ENCODE results near the gene SLC13A4. TPM values are rescaled to one million over a fixed set of nuclear protein-coding genes. Genes with fewer than 3 reads are reported as not detected.
A peak's percentile ranks its signal among the peaks of the same experiment; 100 is the strongest.

The SLC13A4 gene
- total and polyA plus RNA-seq, 2 of the 13 experiments (the other 11 are each of a cell fraction or from before 2014, with no cell fraction given) = 0.04 TPM; not detected in 1

DNA sequence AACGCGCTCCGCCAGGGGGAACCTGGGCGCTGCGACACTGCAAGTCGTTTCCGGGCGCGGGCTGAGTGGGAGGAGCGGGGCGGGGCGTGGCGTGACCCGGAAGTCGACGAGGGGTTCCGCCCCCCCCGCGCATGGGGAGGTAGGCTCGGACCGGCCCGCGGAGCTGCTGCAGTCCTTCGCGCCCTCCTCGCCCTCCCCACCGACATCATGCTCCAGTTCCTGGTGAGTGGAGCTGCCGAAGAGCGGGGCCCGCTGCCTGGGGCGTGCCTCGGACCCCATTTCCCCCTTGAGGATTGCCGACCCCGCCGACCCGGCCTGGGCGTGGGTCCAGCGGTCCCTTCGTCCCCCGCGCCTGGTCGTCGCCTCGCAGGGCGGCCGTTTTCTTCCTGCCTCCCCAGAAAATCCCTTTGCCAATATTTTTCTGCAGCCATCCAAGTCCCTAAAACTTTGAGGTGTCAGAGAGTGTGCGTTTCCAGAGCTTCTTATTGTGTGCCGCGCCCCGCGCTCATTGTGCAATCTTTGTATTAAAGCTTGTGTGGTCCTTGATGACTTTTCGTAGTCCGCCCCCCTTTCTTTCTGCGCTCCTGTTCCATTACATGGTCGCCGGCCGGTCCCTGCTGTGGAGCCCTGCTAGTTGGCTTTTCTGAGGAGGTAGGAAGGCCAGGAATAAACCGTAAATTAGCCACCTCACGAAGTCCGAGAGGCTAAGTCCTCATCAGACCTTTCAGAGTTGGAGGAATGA lies 65.4 kb downstream of the SLC13A4 start, which contains the start of gene STMP1 (continued):
- TF ChIP-seq, protein P1, sequence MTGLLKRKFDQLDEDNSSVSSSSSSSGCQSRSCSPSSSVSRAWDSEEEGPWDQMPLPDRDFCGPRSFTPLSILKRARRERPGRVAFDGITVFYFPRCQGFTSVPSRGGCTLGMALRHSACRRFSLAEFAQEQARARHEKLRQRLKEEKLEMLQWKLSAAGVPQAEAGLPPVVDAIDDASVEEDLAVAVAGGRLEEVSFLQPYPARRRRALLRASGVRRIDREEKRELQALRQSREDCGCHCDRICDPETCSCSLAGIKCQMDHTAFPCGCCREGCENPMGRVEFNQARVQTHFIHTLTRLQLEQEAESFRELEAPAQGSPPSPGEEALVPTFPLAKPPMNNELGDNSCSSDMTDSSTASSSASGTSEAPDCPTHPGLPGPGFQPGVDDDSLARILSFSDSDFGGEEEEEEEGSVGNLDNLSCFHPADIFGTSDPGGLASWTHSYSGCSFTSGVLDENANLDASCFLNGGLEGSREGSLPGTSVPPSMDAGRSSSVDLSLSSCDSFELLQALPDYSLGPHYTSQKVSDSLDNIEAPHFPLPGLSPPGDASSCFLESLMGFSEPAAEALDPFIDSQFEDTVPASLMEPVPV (CRISPR knock-in tag; IDR thresholded peaks at IDR 0.05) = peak; percentile 72; the same call in 1 of the 2 replicates
- TF ChIP-seq TOE1 (CRISPR knock-in tag; IDR thresholded peaks at IDR 0.05) (no peak; the same call in 1 of the 2 replicates), MED13 (CRISPR knock-in tag; IDR thresholded peaks at IDR 0.05) (peak; percentile 86; the same call in 1 of the 2 replicates), FOXM1 (CRISPR knock-in tag; IDR thresholded peaks at IDR 0.05) (no peak), ELF3 (CRISPR knock-in tag; IDR thresholded peaks at IDR 0.05) (peak; percentile 85), ZFP90 (CRISPR knock-in tag; IDR thresholded peaks at IDR 0.05; ENCODE audit: borderline replicate concordance) (peak; percentile 95; the same call in 1 of the 2 replicates), RFX5 (IDR thresholded peaks at IDR 0.05; ENCODE audit: low read depth, low read length) (no peak), PHF8 (CRISPR knock-in tag; IDR thresholded peaks at IDR 0.05) (peak; percentile 98), ZNF773 (CRISPR knock-in tag; IDR thresholded peaks at IDR 0.05; ENCODE audit: borderline replicate concordance) (peak; percentile 86; the same call in 1 of the 2 replicates), ARNTL (CRISPR knock-in tag; IDR thresholded peaks at IDR 0.05) (peak; percentile 19; the same call in 1 of the 2 replicates)
- TF ChIP-seq, protein P2, sequence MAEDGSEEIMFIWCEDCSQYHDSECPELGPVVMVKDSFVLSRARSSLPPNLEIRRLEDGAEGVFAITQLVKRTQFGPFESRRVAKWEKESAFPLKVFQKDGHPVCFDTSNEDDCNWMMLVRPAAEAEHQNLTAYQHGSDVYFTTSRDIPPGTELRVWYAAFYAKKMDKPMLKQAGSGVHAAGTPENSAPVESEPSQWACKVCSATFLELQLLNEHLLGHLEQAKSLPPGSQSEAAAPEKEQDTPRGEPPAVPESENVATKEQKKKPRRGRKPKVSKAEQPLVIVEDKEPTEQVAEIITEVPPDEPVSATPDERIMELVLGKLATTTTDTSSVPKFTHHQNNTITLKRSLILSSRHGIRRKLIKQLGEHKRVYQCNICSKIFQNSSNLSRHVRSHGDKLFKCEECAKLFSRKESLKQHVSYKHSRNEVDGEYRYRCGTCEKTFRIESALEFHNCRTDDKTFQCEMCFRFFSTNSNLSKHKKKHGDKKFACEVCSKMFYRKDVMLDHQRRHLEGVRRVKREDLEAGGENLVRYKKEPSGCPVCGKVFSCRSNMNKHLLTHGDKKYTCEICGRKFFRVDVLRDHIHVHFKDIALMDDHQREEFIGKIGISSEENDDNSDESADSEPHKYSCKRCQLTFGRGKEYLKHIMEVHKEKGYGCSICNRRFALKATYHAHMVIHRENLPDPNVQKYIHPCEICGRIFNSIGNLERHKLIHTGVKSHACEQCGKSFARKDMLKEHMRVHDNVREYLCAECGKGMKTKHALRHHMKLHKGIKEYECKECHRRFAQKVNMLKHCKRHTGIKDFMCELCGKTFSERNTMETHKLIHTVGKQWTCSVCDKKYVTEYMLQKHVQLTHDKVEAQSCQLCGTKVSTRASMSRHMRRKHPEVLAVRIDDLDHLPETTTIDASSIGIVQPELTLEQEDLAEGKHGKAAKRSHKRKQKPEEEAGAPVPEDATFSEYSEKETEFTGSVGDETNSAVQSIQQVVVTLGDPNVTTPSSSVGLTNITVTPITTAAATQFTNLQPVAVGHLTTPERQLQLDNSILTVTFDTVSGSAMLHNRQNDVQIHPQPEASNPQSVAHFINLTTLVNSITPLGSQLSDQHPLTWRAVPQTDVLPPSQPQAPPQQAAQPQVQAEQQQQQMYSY (CRISPR knock-in tag; IDR thresholded peaks at IDR 0.05) = no peak
- TF ChIP-seq, protein P3, sequence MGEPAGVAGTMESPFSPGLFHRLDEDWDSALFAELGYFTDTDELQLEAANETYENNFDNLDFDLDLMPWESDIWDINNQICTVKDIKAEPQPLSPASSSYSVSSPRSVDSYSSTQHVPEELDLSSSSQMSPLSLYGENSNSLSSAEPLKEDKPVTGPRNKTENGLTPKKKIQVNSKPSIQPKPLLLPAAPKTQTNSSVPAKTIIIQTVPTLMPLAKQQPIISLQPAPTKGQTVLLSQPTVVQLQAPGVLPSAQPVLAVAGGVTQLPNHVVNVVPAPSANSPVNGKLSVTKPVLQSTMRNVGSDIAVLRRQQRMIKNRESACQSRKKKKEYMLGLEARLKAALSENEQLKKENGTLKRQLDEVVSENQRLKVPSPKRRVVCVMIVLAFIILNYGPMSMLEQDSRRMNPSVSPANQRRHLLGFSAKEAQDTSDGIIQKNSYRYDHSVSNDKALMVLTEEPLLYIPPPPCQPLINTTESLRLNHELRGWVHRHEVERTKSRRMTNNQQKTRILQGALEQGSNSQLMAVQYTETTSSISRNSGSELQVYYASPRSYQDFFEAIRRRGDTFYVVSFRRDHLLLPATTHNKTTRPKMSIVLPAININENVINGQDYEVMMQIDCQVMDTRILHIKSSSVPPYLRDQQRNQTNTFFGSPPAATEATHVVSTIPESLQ (CRISPR knock-in tag; conservative IDR thresholded peaks at IDR 0.05) = no peak
- TF ChIP-seq, protein P4, sequence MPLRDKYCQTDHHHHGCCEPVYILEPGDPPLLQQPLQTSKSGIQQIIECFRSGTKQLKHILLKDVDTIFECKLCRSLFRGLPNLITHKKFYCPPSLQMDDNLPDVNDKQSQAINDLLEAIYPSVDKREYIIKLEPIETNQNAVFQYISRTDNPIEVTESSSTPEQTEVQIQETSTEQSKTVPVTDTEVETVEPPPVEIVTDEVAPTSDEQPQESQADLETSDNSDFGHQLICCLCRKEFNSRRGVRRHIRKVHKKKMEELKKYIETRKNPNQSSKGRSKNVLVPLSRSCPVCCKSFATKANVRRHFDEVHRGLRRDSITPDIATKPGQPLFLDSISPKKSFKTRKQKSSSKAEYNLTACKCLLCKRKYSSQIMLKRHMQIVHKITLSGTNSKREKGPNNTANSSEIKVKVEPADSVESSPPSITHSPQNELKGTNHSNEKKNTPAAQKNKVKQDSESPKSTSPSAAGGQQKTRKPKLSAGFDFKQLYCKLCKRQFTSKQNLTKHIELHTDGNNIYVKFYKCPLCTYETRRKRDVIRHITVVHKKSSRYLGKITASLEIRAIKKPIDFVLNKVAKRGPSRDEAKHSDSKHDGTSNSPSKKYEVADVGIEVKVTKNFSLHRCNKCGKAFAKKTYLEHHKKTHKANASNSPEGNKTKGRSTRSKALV (CRISPR knock-in tag; IDR thresholded peaks at IDR 0.05) = peak; percentile 82; the same call in 1 of the 2 replicates

Data from HepG2 (cell line).